HS-5 (cell line): Measurements from ENCODE around the gene TTC29.
"Not testable (repeated sequence)": the region's sequence is repeated elsewhere in the genome, so short reads cannot be mapped to it uniquely, and the experiment has no call there.

Experiments used
- DNase-seq: peaks from one replicate; pipeline ENCODE4 v3.0.0-alpha.2; 2012; ENCODE audit warnings: low read depth

TTC29 gene

GRCh38 chr4:146674829-146675570 is 270.7 kb downstream of the TTC29 start:
- DNase-seq = no peak

GRCh38 chr4:146663968-146664311 is 281.7 kb downstream of the TTC29 start:
- not testable (repeated sequence) for DNase-seq

- no peak for DNase-seq
Measured at GRCh38 chr4:146661367-146661766, 284.3 kb downstream of the TTC29 start.
